HL-60 (cell line): Measurements from ENCODE around the gene PKD1L1.

Experiments
- CTCF ChIP-seq: IDR thresholded peaks from one replicate; pipeline ENCODE4 v1.5.1; 2011; ENCODE audit warnings: low read length, control low read depth, inconsistent platforms; ENCODE audit not compliant: insufficient read depth
- POLR2AphosphoS5 ChIP-seq: IDR thresholded peaks from 2 replicates; pipeline ENCODE4 v1.6.1; 2012; ENCODE audit warnings: low read depth

DNA sequence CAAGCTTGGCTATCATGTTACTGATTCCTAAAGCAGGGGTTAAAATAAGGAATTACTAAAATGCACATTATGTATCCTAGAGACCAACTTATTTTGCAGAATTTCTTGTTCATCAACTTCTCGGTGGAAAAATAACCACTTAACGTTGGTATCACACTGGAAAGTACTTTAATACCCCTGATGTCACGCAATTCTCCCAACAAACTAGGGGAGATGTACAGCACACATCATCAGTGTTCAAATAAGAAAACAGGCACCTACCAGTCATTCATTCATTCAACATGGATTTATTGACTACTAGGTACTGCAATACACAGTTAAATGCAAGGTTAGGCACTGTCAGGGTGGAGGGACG is 30.5 kb upstream of the PKD1L1 start:
- TF ChIP-seq CTCF: no peak
- no peak for TF ChIP-seq POLR2AphosphoS5
